ENCODE measurements around the gene ADAM19.

Gene ADAM19

GRCh38 chr5:157481265-157481664 is 94.3 kb downstream of the ADAM19 start:
- DNase-seq: no peak

- DNase-seq: no peak
Measured at GRCh38 chr5:157479612-157480510, 95.7 kb downstream of the ADAM19 start.

DNA sequence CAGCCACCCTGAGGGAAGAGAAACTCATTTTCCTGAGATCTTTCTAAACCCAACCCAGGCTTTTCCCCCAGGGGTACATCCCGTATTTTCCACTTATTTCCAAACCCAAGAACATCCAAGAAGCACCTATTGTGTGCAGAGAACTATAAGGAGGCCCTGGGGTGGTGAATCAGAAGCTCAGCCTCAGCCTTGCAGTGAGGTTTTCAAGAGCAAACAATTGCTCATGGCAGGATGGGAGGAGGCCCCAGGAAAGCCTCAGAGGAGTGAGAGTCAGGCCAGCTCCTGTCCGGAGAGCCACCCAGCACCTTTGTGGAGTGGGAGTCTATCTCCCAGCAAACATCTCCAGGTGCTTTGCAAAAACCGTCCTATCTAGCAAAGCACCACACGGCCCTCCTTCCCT is 96.4 kb downstream of the ADAM19 start:
- no peak for DNase-seq

GRCh38 chr5:157478726-157479125 is 96.8 kb downstream of the ADAM19 start:
- DNase-seq: no peak

DNA sequence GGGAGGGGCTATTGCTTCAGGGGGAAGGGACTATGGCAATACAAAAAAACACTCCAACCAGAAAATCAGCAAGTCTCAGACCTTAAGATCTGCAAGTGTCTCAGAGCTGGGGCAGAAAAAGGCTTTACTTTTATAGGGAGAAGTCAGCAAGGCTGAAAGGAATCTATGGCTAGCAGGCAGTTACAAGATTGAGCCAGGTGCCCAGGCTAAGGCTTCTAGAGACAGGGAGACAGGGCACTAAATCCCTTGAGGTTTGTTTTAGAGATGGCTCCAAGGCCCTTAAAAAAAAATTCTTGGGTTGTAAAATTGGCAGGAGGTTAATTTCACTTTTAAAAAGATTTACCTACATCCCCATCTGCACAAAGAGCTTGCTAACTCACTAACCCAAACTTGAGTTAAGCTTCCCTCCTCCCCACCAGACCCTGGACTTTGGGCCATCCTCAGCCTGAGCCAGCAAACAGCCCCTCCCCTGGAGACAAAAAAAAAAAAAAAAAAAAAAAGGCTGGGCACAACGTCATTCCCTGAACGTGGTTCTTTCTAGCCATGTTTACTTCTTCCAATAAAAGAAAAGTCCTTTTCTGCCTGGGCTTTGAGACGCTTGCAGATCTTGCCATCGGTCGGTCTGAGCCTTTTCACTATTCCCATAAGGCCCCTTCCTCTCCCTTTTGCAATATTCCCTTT is 97.6 kb downstream of the ADAM19 start:
- no peak for DNase-seq

DNA sequence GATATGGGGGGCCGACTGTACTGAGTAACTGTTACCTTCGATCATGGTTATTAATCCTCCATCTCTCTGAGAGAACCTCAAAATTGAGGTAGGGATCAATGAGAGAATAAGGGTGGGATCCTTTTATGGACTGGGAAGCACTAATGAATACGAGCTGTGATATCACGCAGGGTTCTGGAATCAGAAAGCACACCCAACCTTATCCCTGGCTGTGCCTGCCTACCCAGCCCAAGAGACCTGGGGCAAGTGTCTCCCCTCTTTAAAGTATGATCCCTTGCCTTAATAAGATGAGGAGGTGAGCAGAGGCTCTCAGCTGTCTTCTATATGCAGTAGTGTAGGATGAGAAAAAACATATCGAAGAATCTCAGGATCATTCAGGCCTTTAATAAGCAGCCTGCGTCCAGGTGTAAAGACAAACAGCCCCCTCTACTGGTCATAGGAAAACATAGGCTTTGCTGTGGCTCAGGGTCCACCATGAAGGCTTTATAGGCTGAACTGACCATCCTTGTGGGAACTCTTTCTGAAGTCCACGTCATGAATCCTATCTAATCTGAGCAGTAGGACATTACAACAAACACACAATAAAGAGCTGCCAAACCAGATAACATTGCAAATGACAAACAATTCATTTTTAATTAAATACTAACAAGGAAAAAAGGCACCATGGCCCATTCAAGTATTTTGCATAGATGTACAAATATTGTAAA is 98.7 kb downstream of the ADAM19 start:
- peak; percentile 50 for DNase-seq

GRCh38 chr5:157475432-157475831 is 100.1 kb downstream of the ADAM19 start:
- DNase-seq: no peak

GRCh38 chr5:157473383-157474320 is 101.9 kb downstream of the ADAM19 start:
- DNase-seq: no peak

GRCh38 chr5:157471709-157472108 is 103.9 kb downstream of the ADAM19 start:
- peak; percentile 22 for DNase-seq

GRCh38 chr5:157470631-157471030 is 104.9 kb downstream of the ADAM19 start:
- no peak for DNase-seq

GRCh38 chr5:157469687-157470086 is 105.9 kb downstream of the ADAM19 start:
- DNase-seq: no peak

GRCh38 chr5:157469073-157469472 is 106.5 kb downstream of the ADAM19 start:
- DNase-seq: no peak

DNA sequence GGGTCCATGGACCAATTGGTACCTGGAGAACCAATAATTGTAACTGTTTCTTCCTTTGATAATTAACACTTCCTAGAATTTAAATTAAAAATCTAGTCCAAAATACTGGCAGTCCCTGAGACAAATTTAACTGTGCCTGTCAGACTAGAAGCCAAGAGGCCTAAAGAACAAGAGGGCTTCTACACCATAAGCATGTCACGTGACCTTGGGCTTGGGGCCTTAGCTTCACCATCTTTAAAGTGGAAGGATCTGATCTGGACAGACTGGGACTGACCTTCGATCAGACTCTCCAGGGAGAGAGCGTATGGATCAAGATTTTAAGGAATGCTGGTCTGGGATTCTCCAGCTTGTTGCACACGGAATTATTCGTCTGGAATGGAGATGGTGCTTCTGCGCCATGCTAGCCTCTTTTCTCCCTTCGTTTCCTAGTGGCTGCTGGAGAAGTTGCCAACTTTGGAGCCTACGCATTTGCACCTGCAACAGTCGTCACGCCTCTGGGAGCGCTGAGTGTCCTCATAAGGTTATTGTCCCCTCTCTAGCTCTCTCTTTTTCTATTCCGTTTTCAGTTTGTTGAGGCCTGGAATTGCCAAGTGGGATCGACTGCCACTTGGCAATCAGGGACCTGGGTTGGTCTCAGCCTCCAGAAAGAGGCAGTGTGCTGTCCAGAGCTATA is 107.1 kb downstream of the ADAM19 start:
- no peak for DNase-seq

GRCh38 chr5:157464519-157465171 is 110.9 kb downstream of the ADAM19 start:
- peak; percentile 70 for DNase-seq

GRCh38 chr5:157463621-157464518 is 111.7 kb downstream of the ADAM19 start:
- DNase-seq: peak; percentile 25

GRCh38 chr5:157463081-157463480 is 112.5 kb downstream of the ADAM19 start:
- DNase-seq: no peak

DNA sequence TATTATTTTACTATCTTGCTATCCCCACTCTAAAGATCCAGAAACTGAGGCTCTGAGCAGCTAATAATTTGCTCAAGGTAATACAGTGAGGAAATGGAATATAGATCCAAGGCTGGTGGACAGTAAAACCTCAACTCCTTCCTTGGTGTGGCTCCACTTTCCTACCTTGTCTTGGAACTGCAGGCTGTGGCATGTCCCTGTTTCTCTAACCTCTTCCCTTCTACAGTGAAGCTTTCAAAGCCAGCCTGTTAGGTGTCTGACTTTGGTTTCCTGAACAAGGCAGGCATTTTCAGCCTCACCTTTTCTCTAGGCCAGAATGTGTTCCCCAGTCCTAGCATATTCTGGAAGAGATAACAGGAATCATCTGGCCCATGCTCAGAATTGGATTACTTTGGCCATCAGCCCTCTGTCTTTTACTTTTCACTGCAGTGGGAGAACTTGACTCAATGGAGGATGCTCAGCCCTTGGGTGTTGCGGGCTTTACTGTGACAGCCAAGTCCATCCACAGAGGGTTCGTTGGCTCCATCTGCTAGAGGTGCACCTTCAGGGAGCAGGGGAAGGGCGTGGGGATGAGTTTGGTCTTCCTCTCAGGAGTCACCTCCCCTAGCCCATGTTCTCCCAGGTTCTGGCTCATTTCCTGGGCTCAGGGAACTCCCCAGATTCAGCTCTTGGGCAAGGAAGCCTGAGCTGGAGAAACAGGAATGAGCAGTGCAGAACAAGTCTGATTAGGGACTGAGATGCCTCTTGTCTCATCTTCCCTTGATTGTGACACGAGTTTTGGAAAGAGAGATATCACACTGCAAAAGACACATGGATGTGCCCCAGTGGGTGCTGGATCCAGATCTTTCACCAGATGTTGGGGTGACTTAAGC is 114.4 kb downstream of the ADAM19 start:
- DNase-seq: no peak

DNA sequence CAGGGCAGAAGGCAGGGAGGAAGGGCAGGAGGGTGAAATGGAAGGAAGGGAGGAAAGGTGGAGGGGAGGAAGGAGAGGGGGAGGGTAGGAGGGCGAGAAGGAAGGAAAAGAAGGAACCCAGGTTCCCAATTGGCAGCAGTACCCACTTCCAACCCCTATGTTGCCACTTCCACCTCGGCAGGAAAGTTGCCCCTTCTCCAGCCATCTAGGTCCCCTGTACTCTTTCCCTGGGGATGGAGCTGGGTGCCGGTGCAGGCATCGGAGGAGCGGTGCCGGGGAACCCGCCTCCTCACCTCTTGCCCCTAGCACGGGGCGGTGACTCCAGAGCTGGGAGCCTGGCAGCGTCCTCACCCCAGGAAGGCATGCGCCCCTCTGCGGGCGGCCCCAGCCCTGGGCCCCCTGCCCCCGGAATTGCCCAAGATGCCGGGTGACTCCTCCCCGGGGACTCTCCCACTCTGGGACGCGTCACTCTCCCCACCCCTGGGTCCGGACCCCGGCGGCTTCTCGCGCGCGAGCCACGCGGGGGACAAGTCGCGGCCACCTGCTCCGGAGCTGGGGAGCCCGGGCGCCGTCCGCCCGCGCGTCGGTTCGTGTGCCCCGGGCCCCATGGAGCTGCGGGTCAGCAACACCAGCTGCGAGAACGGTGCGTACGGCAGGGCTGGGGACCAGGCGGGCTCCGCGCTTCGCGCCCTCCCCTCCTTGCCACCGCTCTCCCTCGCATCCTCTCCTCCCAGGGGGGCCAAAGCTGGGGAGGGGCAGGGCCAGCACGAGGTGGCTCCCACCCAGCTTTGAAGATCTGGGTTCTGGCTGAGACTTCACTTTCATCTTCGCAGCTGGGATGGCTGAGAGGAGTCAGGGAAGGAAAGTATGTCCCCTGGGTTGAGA is 115.6 kb downstream of the ADAM19 start, which contains the start of gene NIPAL4:
NIPAL4 (plus strand) TSS at position 499 of the 885 bp plus-strand sequence; CDS start at position 607, 108 bp downstream.
- DNase-seq: no peak
